K562 (cell line): ENCODE data around the gene IL4R. TPM values are rescaled to one million over a fixed set of nuclear protein-coding genes. Genes with fewer than 3 reads are reported as not detected.

Experiments used
- ATAC-seq: fragments of 200-7000 bp; cut with Tn5 transposase; 3 replicates; pipeline ENCODE4 v1.9.1; 2020; ENCODE audit warnings: moderate library complexity
- BruUV-seq: library from RNA; stranded (reverse); fragments of 400-500 nt; replicated peaks from 2 replicates; lab custom pipeline; 2021; lab: Mats Ljungman, UMichigan
- CTCF ChIA-PET: fragments of 300-600 bp; formaldehyde crosslinking; extraction: SDS; loops from one replicate; lab custom pipeline; 2021; ENCODE audit warnings: low intra/inter-chr PET ratio; lab: Yijun Ruan, JAX
- POLR2A ChIA-PET: fragments of 300-600, 350-650 bp; sonication (Branson Sonifier 250); formaldehyde crosslinking; extraction: SDS; loops from one replicate; lab custom pipeline; 2021; ENCODE audit warnings: antibody characterized with exemption, inconsistent platforms; lab: Yijun Ruan, JAX
- DNase-seq, 4 experiments: peaks; one replicate each; pipeline versions ENCODE4 v3.0.0 to v3.0.0-alpha.2; 2011 to 2018; ENCODE audit warnings: low spot score in 3 of 4, mixed read lengths in 3 of 4; ENCODE audit errors: extremely low read depth in 1 of 4
- FAIRE-seq: peaks from 2 replicates; lab custom pipeline; 2011; peaks lifted over from hg19 to GRCh38; lab: Jason Lieb, UNC
- H2AFZ ChIP-seq: 2 replicates; pipeline ENCODE4 v1.6.0; 2011; ENCODE audit warnings: low read depth, low read length, control low read depth, inconsistent platforms
- H3K27ac ChIP-seq: fragments of 200-600 bp; 3 replicates; pipeline ENCODE4 v1.8.0; 2011; ENCODE audit warnings: low read depth, mild to moderate bottlenecking, control low read depth, inconsistent platforms, low read length, moderate library complexity, mixed read lengths; ENCODE audit errors: extremely low read depth
- H3K27me3 ChIP-seq, 2 experiments: fragments of 300-600 bp in 1 of 2; 2 replicates in 1 of 2; 3 replicates in 1 of 2; pipeline versions ENCODE4 v1.6.0 to v1.8.0; 2011; ENCODE audit warnings: inconsistent platforms in 2 of 2, low read length in 2 of 2, mild to moderate bottlenecking in 1 of 2, mixed read lengths in 1 of 2, moderate library complexity in 1 of 2; ENCODE audit not compliant: control insufficient read depth in 2 of 2, insufficient read depth in 2 of 2
- H3K36me3 ChIP-seq: fragments of 300-600 bp; 3 replicates; pipeline ENCODE4 v1.8.0; 2011; ENCODE audit warnings: mild to moderate bottlenecking, low read length, inconsistent platforms; ENCODE audit not compliant: control insufficient read depth, insufficient read depth
- H3K4me1 ChIP-seq, 2 experiments: fragments of 200-600 bp in 1 of 2; replicated peaks in 1 of 2; 2 replicates in 1 of 2; 3 replicates in 1 of 2; pipeline versions ENCODE4 v1.5.1 to v1.8.0; 2011; ENCODE audit warnings: inconsistent platforms in 2 of 2, low read length in 2 of 2, mild to moderate bottlenecking in 1 of 2, mixed read lengths in 1 of 2, moderate library complexity in 1 of 2; ENCODE audit not compliant: control insufficient read depth in 2 of 2, insufficient read depth in 2 of 2
- H3K4me2 ChIP-seq: 2 replicates; pipeline ENCODE4 v1.6.1; 2011; ENCODE audit warnings: low read length, control low read depth, inconsistent platforms, mixed read lengths; ENCODE audit not compliant: insufficient read depth
- H3K4me3 ChIP-seq: fragments of 200-600 bp; sonication (generic), shearing (Covaris generic); 2 replicates; pipeline ENCODE4 v1.5.1; 2016; ENCODE audit warnings: control low read depth, inconsistent platforms
- H3K79me2 ChIP-seq: fragments of 200-600 bp; 3 replicates; pipeline ENCODE4 v1.8.0; 2011; ENCODE audit warnings: low read length, inconsistent platforms; ENCODE audit not compliant: control insufficient read depth, insufficient read depth
- H3K9ac ChIP-seq, 2 experiments: 2 replicates each; pipeline versions ENCODE4 v1.6.0 to v1.6.1; 2011; ENCODE audit warnings: low read depth in 2 of 2, low read length in 2 of 2, control low read depth in 1 of 2, inconsistent platforms in 1 of 2, mild to moderate bottlenecking in 1 of 2, mixed read lengths in 1 of 2; ENCODE audit not compliant: insufficient read depth in 1 of 2
- H3K9me1 ChIP-seq: one replicate; pipeline ENCODE4 v1.6.0; 2011; ENCODE audit warnings: inconsistent platforms, mild to moderate bottlenecking, low read length, moderate library complexity; ENCODE audit not compliant: control insufficient read depth, insufficient read depth
- H3K9me3 ChIP-seq: replicated peaks from 2 replicates; pipeline ENCODE4 v1.5.1; 2011; ENCODE audit warnings: low read depth, low read length, inconsistent platforms; ENCODE audit not compliant: control insufficient read depth, insufficient read depth
- H4K20me1 ChIP-seq: replicated peaks from 2 replicates; pipeline ENCODE4 v1.6.1; 2011; ENCODE audit warnings: low read length, inconsistent platforms, mixed read lengths; ENCODE audit not compliant: control insufficient read depth, insufficient read depth
- GABPB1 ChIP-seq: sonication (generic); formaldehyde crosslinking; IDR thresholded peaks from 2 replicates; pipeline ENCODE4 v1.8.0; 2022; ENCODE audit warnings: mild to moderate bottlenecking, missing genetic modification reagents
- GTF3C2 ChIP-seq: IDR thresholded peaks from 3 replicates; pipeline ENCODE4 v1.6.1; 2011; ENCODE audit warnings: borderline replicate concordance, mild to moderate bottlenecking, moderate library complexity; ENCODE audit not compliant: insufficient read length; ENCODE audit errors: extremely low read depth
- KDM1A ChIP-seq, 2 experiments: fragments of 450-650 bp; IDR thresholded peaks; 2 replicates each; pipeline ENCODE4 v1.6.1; 2016; ENCODE audit warnings: mild to moderate bottlenecking in 2 of 2
- NFXL1 ChIP-seq: fragments of 450-650 bp; formaldehyde crosslinking; IDR thresholded peaks from 2 replicates; pipeline ENCODE4 v1.4.0; 2021; ENCODE audit warnings: mild to moderate bottlenecking
- NR4A1 ChIP-seq, 2 experiments: fragments of 250-450 bp in 1 of 2; fragments of 450-650 bp in 1 of 2; sonication (Bioruptor Pico) in 1 of 2; IDR thresholded peaks; 2 replicates each; pipeline versions ENCODE4 v1.4.0 to v1.6.1; 2016 to 2020; ENCODE audit warnings: mild to moderate bottlenecking in 2 of 2, missing compliant biosample characterization in 1 of 2, missing genetic modification characterization in 1 of 2, moderate library complexity in 1 of 2
- PHF21A ChIP-seq: fragments of 450-650 bp; IDR thresholded peaks from 2 replicates; pipeline ENCODE4 v1.6.1; 2017; ENCODE audit warnings: low read depth, borderline replicate concordance
- POLR2G ChIP-seq: fragments of 200-400 bp; formaldehyde crosslinking; IDR thresholded peaks from 2 replicates; pipeline ENCODE4 v1.6.1; 2017; ENCODE audit warnings: low read depth, mild to moderate bottlenecking, antibody characterized with exemption, low read length, moderate library complexity
- RBM25 ChIP-seq: fragments of 200-400 bp; formaldehyde crosslinking; IDR thresholded peaks from 2 replicates; pipeline ENCODE4 v1.6.1; 2018; ENCODE audit warnings: low read length, low read depth, moderate library complexity; ENCODE audit not compliant: severe bottlenecking
- SIX5 ChIP-seq, 2 experiments: IDR thresholded peaks; 2 replicates each; pipeline ENCODE4 v1.6.1; 2011; ENCODE audit warnings: low read length in 2 of 2, borderline replicate concordance in 1 of 2, low read depth in 1 of 2, mild to moderate bottlenecking in 1 of 2, moderate library complexity in 1 of 2; ENCODE audit not compliant: insufficient read depth in 1 of 2
- TAF15 ChIP-seq: fragments of 200-400 bp; formaldehyde crosslinking; IDR thresholded peaks from 2 replicates; pipeline ENCODE4 v1.6.1; 2017; ENCODE audit warnings: mild to moderate bottlenecking, low read depth, low read length, moderate library complexity
- TAF9B ChIP-seq: fragments of 450-650 bp; IDR thresholded peaks from 2 replicates; pipeline ENCODE4 v1.6.1; 2018; ENCODE audit warnings: mild to moderate bottlenecking; ENCODE audit not compliant: partially characterized antibody
- TSHZ1 ChIP-seq: fragments of 250-450 bp; sonication (Bioruptor Pico); IDR thresholded peaks from 2 replicates; pipeline ENCODE4 v1.4.0; 2020; ENCODE audit warnings: mild to moderate bottlenecking, moderate library complexity
- ZBTB1 ChIP-seq: sonication (generic); formaldehyde crosslinking; IDR thresholded peaks from 2 replicates; pipeline ENCODE4 v1.8.1; 2023; ENCODE audit warnings: missing genetic modification reagents, low read depth, mild to moderate bottlenecking, borderline replicate concordance
- ZFP36 ChIP-seq: fragments of 150-350 bp; IDR thresholded peaks from 2 replicates; pipeline ENCODE4 v1.6.1; 2018; ENCODE audit warnings: low read length, low read depth; ENCODE audit not compliant: partially characterized antibody
- ZNF57 ChIP-seq: fragments of 450-650 bp; formaldehyde crosslinking; IDR thresholded peaks from 2 replicates; pipeline ENCODE4 v1.4.0; 2020; ENCODE audit warnings: mild to moderate bottlenecking, moderate library complexity
- WGBS: fragments of 100-300 bp; shearing (Covaris generic); methylation state at CpG from one replicate; pipeline ENCODE4 v1.1.6; 2016; ENCODE audit warnings: low coverage, mixed read lengths; ENCODE audit not compliant: insufficient coverage; ENCODE audit errors: missing lambda C conversion rate; 5-methylcytosine and 5-hydroxymethylcytosine counted together
- in situ Hi-C: fragments of 300-500 bp; cut with MboI; formaldehyde crosslinking; loops from 4 replicates; pipeline ENCODE4 v1.15.0; 2018; ENCODE audit warnings: inconsistent platforms, mixed read lengths
- intact Hi-C: fragments of 100-400 bp; cut with micrococcal nuclease; formaldehyde crosslinking; loops from 2 replicates; pipeline ENCODE4 v1.14.2; 2022
- polyA plus RNA-seq, 8 experiments: library from polyadenylated mRNA; depleted of rRNA in 4 of 8; stranded (reverse) in 5 of 8; unstranded in 3 of 8; fragments of >200 nt; fragmentation: Nextera tagmentation in 2 of 8; fragmentation: Illumina TruSeq in 1 of 8; extraction: Ambion mirVana in 2 of 8; extraction: Trizol in 1 of 8; gene quantifications; 2 replicates each; pipeline versions ENCODE4 v1.2.1 to v1.2.3, GENCODE V29; 2011 to 2014; ENCODE audit warnings: inconsistent platforms in 1 of 8, missing spikeins in 1 of 8
- total RNA-seq, 7 experiments: library from RNA; depleted of rRNA in 6 of 7; stranded (reverse); fragments of >200 nt in 6 of 7; fragmentation: Illumina TruSeq in 2 of 7; extraction: Trizol in 2 of 7; gene quantifications; 2 replicates each; pipeline versions ENCODE4 v1.2.1 to v1.2.3, GENCODE V29; 2011 to 2021; ENCODE audit warnings: low replicate concordance in 1 of 7

IL4R gene
- total and polyA plus RNA-seq, 9 of the 15 experiments (the other 6 are each of a cell fraction or from before 2014, with no cell fraction given): 0.17 to 5.8 (median 3.3) TPM

- Histone ChIP-seq H3K27ac (no peak overlapping the region), H3K4me1 (peaks cover 9 to 11% of the 10 kb centered on the region in 2 experiments), H3K9me1 (no peaks in the 10 kb centered on the region), H3K9ac (no peak overlapping the region), H3K4me2 (no peak overlapping the region), H3K27me3 (peaks cover 0 to 8% of the 10 kb centered on the region in 2 experiments; a peak in 1 of 5 replicates), H2AFZ (no peak overlapping the region), H3K79me2 (no peaks in the 10 kb centered on the region), H3K4me3 (no peak overlapping the region), H4K20me1 (no peaks in the 10 kb centered on the region), H3K36me3 (no peaks in the 10 kb centered on the region), H3K9me3 (no peaks in the 10 kb centered on the region)
- 17% methylated on average over 7 of the region's 9 CpGs for WGBS
- POLR2A ChIA-PET: interaction anchor here (1.0 to 1.5 kb wide), 2 partner anchors 13 to 189 kb away, joined by 3 to 5 read pairs; no protein-coding TSS in a partner anchor
- BruUV-seq: no TSS peak
- ATAC-seq: no peak
- CTCF ChIA-PET: interaction anchor here (1.0 to 3.2 kb wide), 3 partner anchors 133 to 213 kb away, joined by 4 to 19 read pairs (median 14); no protein-coding TSS in a partner anchor
- no peak for DNase-seq
- FAIRE-seq: no peak
- in situ Hi-C loops (loop anchor here (5.0 kb wide), 1 partner anchor 191 kb away; no protein-coding TSS in a partner anchor), intact Hi-C loops (loop anchor here (1.0 to 5.0 kb wide), 4 partner anchors 89 to 213 kb away; no protein-coding TSS in a partner anchor)
- no peak for TF ChIP-seq GABPB1 (CRISPR knock-in tag)
- no peak for TF ChIP-seq PHF21A
- no peak for TF ChIP-seq GTF3C2
- TF ChIP-seq TSHZ1 (CRISPR knock-in tag): no peak
- no peak for TF ChIP-seq ZBTB1 (CRISPR knock-in tag)
- no peak for TF ChIP-seq TAF9B
- TF ChIP-seq SIX5 (IDR thresholded peaks at IDR 0.05; ENCODE audit: borderline replicate concordance in 1 of 2, insufficient read depth in 1 of 2, low read depth in 1 of 2, low read length in 2 of 2): no peak
- no peak for TF ChIP-seq KDM1A (IDR thresholded peaks at IDR 0.05)
- TF ChIP-seq RBM25: peak; percentile 69
- TF ChIP-seq POLR2G: no peak
- TF ChIP-seq ZFP36: peak; percentile 72
- no peak for TF ChIP-seq TAF15
- TF ChIP-seq NR4A1 (CRISPR knock-in tag; IDR thresholded peaks at IDR 0.05): no peak
- TF ChIP-seq NR4A1 (tag; IDR thresholded peaks at IDR 0.05): no peak
- no peak for TF ChIP-seq NFXL1 (CRISPR knock-in tag)
- TF ChIP-seq ZNF57: no peak
Observed at GRCh38 chr16:27368358-27368722, 54.6 kb downstream of the IL4R start.
